ENCODE measurements around the gene CEACAM1. TPM values are rescaled to one million over a fixed set of nuclear protein-coding genes. Genes with fewer than 3 reads are reported as not detected.

Gene CEACAM1
- total and polyA plus RNA-seq, 2 of the 13 experiments (the other 11 are each of a cell fraction or from before 2014, with no cell fraction given): 13.5 to 332 TPM

GRCh38 chr19:42529248-42529764 is 1.0 kb upstream of the CEACAM1 start (continued):
- TF ChIP-seq, protein P1, sequence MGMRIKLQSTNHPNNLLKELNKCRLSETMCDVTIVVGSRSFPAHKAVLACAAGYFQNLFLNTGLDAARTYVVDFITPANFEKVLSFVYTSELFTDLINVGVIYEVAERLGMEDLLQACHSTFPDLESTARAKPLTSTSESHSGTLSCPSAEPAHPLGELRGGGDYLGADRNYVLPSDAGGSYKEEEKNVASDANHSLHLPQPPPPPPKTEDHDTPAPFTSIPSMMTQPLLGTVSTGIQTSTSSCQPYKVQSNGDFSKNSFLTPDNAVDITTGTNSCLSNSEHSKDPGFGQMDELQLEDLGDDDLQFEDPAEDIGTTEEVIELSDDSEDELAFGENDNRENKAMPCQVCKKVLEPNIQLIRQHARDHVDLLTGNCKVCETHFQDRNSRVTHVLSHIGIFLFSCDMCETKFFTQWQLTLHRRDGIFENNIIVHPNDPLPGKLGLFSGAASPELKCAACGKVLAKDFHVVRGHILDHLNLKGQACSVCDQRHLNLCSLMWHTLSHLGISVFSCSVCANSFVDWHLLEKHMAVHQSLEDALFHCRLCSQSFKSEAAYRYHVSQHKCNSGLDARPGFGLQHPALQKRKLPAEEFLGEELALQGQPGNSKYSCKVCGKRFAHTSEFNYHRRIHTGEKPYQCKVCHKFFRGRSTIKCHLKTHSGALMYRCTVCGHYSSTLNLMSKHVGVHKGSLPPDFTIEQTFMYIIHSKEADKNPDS (CRISPR knock-in tag; IDR thresholded peaks at IDR 0.05): no peak
- TF ChIP-seq SNAPC5 (CRISPR knock-in tag; IDR thresholded peaks at IDR 0.05; ENCODE audit: borderline replicate concordance): no peak
- no peak for TF ChIP-seq ZMAT3 (CRISPR knock-in tag; conservative IDR thresholded peaks at IDR 0.05)
- no peak for TF ChIP-seq HNRNPUL1 (IDR thresholded peaks at IDR 0.05; ENCODE audit: low read depth, low read length)
- no peak for TF ChIP-seq ZNF761 (CRISPR knock-in tag; conservative IDR thresholded peaks at IDR 0.05)
- no peak for TF ChIP-seq MYNN (CRISPR knock-in tag; IDR thresholded peaks at IDR 0.05; ENCODE audit: low read depth)
- peak; percentile 64; the same call in 1 of the 2 replicates for TF ChIP-seq IKZF5 (CRISPR knock-in tag; IDR thresholded peaks at IDR 0.05)
- peak; percentile 70; the same call in 1 of the 2 replicates for TF ChIP-seq NR2C2 (CRISPR knock-in tag; IDR thresholded peaks at IDR 0.05; ENCODE audit: borderline replicate concordance)
- TF ChIP-seq CREB3 (CRISPR knock-in tag; IDR thresholded peaks at IDR 0.05): no peak
- no peak for TF ChIP-seq JDP2 (CRISPR knock-in tag; IDR thresholded peaks at IDR 0.05; ENCODE audit: borderline replicate concordance)
- TF ChIP-seq ZNF746 (CRISPR knock-in tag; IDR thresholded peaks at IDR 0.05): no peak
- TF ChIP-seq MAFG (CRISPR knock-in tag; IDR thresholded peaks at IDR 0.05): no peak
- TF ChIP-seq MED8 (CRISPR knock-in tag; IDR thresholded peaks at IDR 0.05; ENCODE audit: insufficient replicate concordance): no peak
- no peak for TF ChIP-seq KDM2A (CRISPR knock-in tag; IDR thresholded peaks at IDR 0.05; ENCODE audit: borderline replicate concordance, low read depth)
- no peak for TF ChIP-seq HOXA7 (CRISPR knock-in tag; IDR thresholded peaks at IDR 0.05)
- no peak for TF ChIP-seq MTA3 (CRISPR knock-in tag; IDR thresholded peaks at IDR 0.05)
- TF ChIP-seq HOXD1 (CRISPR knock-in tag; IDR thresholded peaks at IDR 0.05): no peak
- no peak for TF ChIP-seq ATAD3A (CRISPR knock-in tag; IDR thresholded peaks at IDR 0.05)
- TF ChIP-seq, protein P2, sequence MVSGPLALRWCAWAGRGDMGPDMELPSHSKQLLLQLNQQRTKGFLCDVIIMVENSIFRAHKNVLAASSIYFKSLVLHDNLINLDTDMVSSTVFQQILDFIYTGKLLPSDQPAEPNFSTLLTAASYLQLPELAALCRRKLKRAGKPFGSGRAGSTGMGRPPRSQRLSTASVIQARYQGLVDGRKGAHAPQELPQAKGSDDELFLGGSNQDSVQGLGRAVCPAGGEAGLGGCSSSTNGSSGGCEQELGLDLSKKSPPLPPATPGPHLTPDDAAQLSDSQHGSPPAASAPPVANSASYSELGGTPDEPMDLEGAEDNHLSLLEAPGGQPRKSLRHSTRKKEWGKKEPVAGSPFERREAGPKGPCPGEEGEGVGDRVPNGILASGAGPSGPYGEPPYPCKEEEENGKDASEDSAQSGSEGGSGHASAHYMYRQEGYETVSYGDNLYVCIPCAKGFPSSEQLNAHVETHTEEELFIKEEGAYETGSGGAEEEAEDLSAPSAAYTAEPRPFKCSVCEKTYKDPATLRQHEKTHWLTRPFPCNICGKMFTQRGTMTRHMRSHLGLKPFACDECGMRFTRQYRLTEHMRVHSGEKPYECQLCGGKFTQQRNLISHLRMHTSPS (CRISPR knock-in tag; IDR thresholded peaks at IDR 0.05; ENCODE audit: low read depth): 0 out of 2 replicates have a peak, but pooled peaks have one; percentile 24
- TF ChIP-seq, protein P3, sequence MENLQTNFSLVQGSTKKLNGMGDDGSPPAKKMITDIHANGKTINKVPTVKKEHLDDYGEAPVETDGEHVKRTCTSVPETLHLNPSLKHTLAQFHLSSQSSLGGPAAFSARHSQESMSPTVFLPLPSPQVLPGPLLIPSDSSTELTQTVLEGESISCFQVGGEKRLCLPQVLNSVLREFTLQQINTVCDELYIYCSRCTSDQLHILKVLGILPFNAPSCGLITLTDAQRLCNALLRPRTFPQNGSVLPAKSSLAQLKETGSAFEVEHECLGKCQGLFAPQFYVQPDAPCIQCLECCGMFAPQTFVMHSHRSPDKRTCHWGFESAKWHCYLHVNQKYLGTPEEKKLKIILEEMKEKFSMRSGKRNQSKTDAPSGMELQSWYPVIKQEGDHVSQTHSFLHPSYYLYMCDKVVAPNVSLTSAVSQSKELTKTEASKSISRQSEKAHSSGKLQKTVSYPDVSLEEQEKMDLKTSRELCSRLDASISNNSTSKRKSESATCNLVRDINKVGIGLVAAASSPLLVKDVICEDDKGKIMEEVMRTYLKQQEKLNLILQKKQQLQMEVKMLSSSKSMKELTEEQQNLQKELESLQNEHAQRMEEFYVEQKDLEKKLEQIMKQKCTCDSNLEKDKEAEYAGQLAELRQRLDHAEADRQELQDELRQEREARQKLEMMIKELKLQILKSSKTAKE (CRISPR knock-in tag; IDR thresholded peaks at IDR 0.05; ENCODE audit: borderline replicate concordance): no peak
- no peak for TF ChIP-seq ZSCAN20 (CRISPR knock-in tag; IDR thresholded peaks at IDR 0.05; ENCODE audit: borderline replicate concordance)

Data from HepG2 (cell line).